Neural progenitor cell (in vitro differentiated cells): ENCODE measurements around the gene TLCD3A. TPM values are rescaled to one million over a fixed set of nuclear protein-coding genes. Genes with fewer than 3 reads are reported as not detected.

ENCODE experiments used
- DNase-seq: peaks from one replicate; pipeline ENCODE4 v3.0.0-alpha.2; 2016; ENCODE audit warnings: low spot score
- H2AFZ ChIP-seq: fragments of 200-600 bp; sonication (generic); replicated peaks from 2 replicates; pipeline ENCODE4 v1.6.1; 2016; ENCODE audit warnings: antibody characterized with exemption
- H3F3A ChIP-seq: fragments of 200-600 bp; sonication (generic); 2 replicates; pipeline ENCODE4 v1.6.1; 2016; ENCODE audit warnings: antibody characterized with exemption, low read depth
- H3K27ac ChIP-seq: fragments of 200-600 bp; sonication (generic); 2 replicates; pipeline ENCODE4 v1.5.1; 2016; ENCODE audit warnings: mild to moderate bottlenecking
- H3K27me3 ChIP-seq: fragments of 200-600 bp; sonication (generic); 2 replicates; pipeline ENCODE4 v1.6.1; 2016; ENCODE audit warnings: mild to moderate bottlenecking, moderate library complexity
- H3K36me3 ChIP-seq: fragments of 200-600 bp; sonication (generic); 2 replicates; pipeline ENCODE4 v1.5.1; 2016
- H3K4me1 ChIP-seq: fragments of 200-600 bp; sonication (generic); 2 replicates; pipeline ENCODE4 v1.6.1; 2016; ENCODE audit warnings: mixed run types
- H3K4me2 ChIP-seq: fragments of 200-600 bp; sonication (generic); 2 replicates; pipeline ENCODE4 v1.6.1; 2016
- H3K4me3 ChIP-seq: fragments of 200-600 bp; sonication (generic); 2 replicates; pipeline ENCODE4 v1.5.1; 2016
- H3K79me2 ChIP-seq: fragments of 200-600 bp; sonication (generic); 2 replicates; pipeline ENCODE4 v1.6.1; 2016; ENCODE audit warnings: low read depth
- H3K9ac ChIP-seq: fragments of 200-600 bp; sonication (generic); 2 replicates; pipeline ENCODE4 v1.6.1; 2016
- H3K9me3 ChIP-seq: fragments of 200-600 bp; sonication (generic); 2 replicates; pipeline ENCODE4 v1.5.1; 2016; ENCODE audit warnings: low read depth
- H4K20me1 ChIP-seq: fragments of 200-600 bp; sonication (generic); 2 replicates; pipeline ENCODE4 v1.6.1; 2016; ENCODE audit warnings: low read depth
- H3K27ac Mint-ChIP-seq: 3 replicates; pipeline ENCODE4 v1.8.0; 2021; ENCODE audit warnings: mixed read lengths
- H3K27me3 Mint-ChIP-seq: 2 replicates; pipeline ENCODE4 v1.8.0; 2022; ENCODE audit warnings: low read depth, mild to moderate bottlenecking, inconsistent platforms, moderate library complexity, mixed read lengths; ENCODE audit not compliant: insufficient read depth
- H3K36me3 Mint-ChIP-seq: 3 replicates; pipeline ENCODE4 v1.8.0; 2021; ENCODE audit warnings: mixed read lengths
- H3K4me1 Mint-ChIP-seq: 3 replicates; pipeline ENCODE4 v1.8.0; 2021; ENCODE audit warnings: mixed read lengths
- H3K4me3 Mint-ChIP-seq: 3 replicates; pipeline ENCODE4 v1.8.0; 2021; ENCODE audit warnings: mild to moderate bottlenecking, moderate library complexity, mixed read lengths
- H3K9me3 Mint-ChIP-seq: 3 replicates; pipeline ENCODE4 v1.8.0; 2020; ENCODE audit warnings: mixed read lengths
- CTCF ChIP-seq: fragments of 200-600 bp; sonication (generic); IDR thresholded peaks from 2 replicates; pipeline ENCODE4 v1.5.1; 2017; ENCODE audit warnings: antibody characterized with exemption, mild to moderate bottlenecking
- EZH2 ChIP-seq: fragments of 200-600 bp; sonication (generic); IDR thresholded peaks from 2 replicates; pipeline ENCODE4 v1.6.1; 2017; ENCODE audit warnings: antibody characterized with exemption, mild to moderate bottlenecking, moderate library complexity
- EZH2phosphoT487 ChIP-seq: fragments of 200-600 bp; sonication (generic); IDR thresholded peaks from 2 replicates; pipeline ENCODE4 v1.6.1; 2017; ENCODE audit warnings: antibody characterized with exemption
- total RNA-seq: library from RNA; depleted of rRNA; stranded (reverse); fragments of >200 nt; gene quantifications from 2 replicates; pipeline ENCODE4 v1.2.3, GENCODE V29; 2015; ENCODE audit warnings: low replicate concordance

TLCD3A gene
- total RNA-seq, 1 donor from 2014 or later, result 13.4 TPM

DNA sequence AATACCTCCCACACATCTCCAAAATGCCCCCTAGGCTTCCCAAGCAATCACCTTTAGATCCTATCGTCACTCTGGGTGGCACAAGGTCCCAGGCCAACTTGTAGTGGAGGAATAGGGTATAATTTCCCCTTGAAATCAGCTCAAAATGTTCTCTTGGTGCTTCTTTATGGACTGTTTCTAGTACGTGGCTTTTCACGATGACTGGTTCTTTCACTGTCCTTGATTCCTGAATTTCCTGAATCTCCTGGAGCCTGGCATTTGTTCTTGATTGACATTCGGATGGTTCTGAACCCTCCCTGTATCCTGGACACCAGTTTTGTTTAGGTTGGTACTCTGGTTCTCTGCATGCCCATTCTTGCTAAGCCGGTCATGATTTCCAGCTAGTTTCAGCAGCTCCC, 10.9 kb upstream of the TLCD3A start:
- H3K27me3 Mint-ChIP-seq, result peaks cover 2% of the 10 kb centered on the region
- Histone ChIP-seq H3K4me2 (no peak overlapping the region), H3F3A (peaks cover 24% of the 10 kb centered on the region), H3K4me1 (peaks cover 10% of the 10 kb centered on the region), H2AFZ (no peak overlapping the region), H3K27me3 (no peaks in the 10 kb centered on the region), H3K4me3 (no peak overlapping the region), H3K27ac (no peak overlapping the region), H3K36me3 (no peaks in the 10 kb centered on the region), H3K9me3 (no peaks in the 10 kb centered on the region), H3K79me2 (no peaks in the 10 kb centered on the region), H4K20me1 (no peaks in the 10 kb centered on the region), H3K9ac (no peak overlapping the region)
- H3K36me3 Mint-ChIP-seq, result no peaks in the 10 kb centered on the region
- TF ChIP-seq EZH2phosphoT487 (no peak), CTCF (no peak), EZH2 (no peak)
- no peaks in the 10 kb centered on the region for H3K9me3 Mint-ChIP-seq
- H3K4me3 Mint-ChIP-seq, result no peak overlapping the region
- no peak for DNase-seq
- H3K4me1 Mint-ChIP-seq, result peaks cover 10% of the 10 kb centered on the region
- H3K27ac Mint-ChIP-seq, result no peak overlapping the region

- Histone ChIP-seq H4K20me1 (no peaks in the 10 kb centered on the region), H3K9me3 (no peaks in the 10 kb centered on the region), H3F3A (peaks cover 32% of the 10 kb centered on the region), H3K27me3 (no peaks in the 10 kb centered on the region), H3K4me2 (no peak overlapping the region), H3K4me3 (no peak overlapping the region), H3K36me3 (no peaks in the 10 kb centered on the region), H3K4me1 (peaks cover 14% of the 10 kb centered on the region), H3K9ac (no peak overlapping the region), H3K79me2 (no peaks in the 10 kb centered on the region), H3K27ac (no peak overlapping the region), H2AFZ (no peak overlapping the region)
- H3K9me3 Mint-ChIP-seq, result no peaks in the 10 kb centered on the region
- peaks cover 2% of the 10 kb centered on the region for H3K36me3 Mint-ChIP-seq
- TF ChIP-seq EZH2, result no peak
- TF ChIP-seq EZH2phosphoT487, result no peak
- no peak for TF ChIP-seq CTCF
- no peak overlapping the region for H3K4me3 Mint-ChIP-seq
- no peaks in the 10 kb centered on the region for H3K27me3 Mint-ChIP-seq
- peaks cover 6% of the 10 kb centered on the region for H3K4me1 Mint-ChIP-seq
- H3K27ac Mint-ChIP-seq, result no peak overlapping the region
- DNase-seq, result no peak
These were observed 7.3 kb upstream of the TLCD3A start for GRCh38 chr17:725084-725483.

GRCh38 chr17:725746-726145, 6.7 kb upstream of the TLCD3A start:
- H3K4me1 Mint-ChIP-seq, result peaks cover 10% of the 10 kb centered on the region
- no peak overlapping the region for H3K9ac ChIP-seq

More at GRCh38 chr17:725746-726145, 6.7 kb upstream of the TLCD3A start:
- no peak overlapping the region for H3K27ac Mint-ChIP-seq
- Histone ChIP-seq H3K36me3 (no peaks in the 10 kb centered on the region), H3K4me3 (peak overlapping the region; percentile 4), H3K79me2 (peaks cover 4% of the 10 kb centered on the region), H2AFZ (no peak overlapping the region), H3K27ac (no peak overlapping the region), H3K4me1 (peaks cover 14% of the 10 kb centered on the region), H3K9me3 (no peaks in the 10 kb centered on the region), H3K27me3 (no peaks in the 10 kb centered on the region), H3K4me2 (peak overlapping the region; percentile 61), H3F3A (peaks cover 35% of the 10 kb centered on the region), H4K20me1 (no peaks in the 10 kb centered on the region)
- TF ChIP-seq EZH2 (no peak), EZH2phosphoT487 (no peak), CTCF (no peak)
- no peak for DNase-seq
- H3K27me3 Mint-ChIP-seq, result peaks cover 3% of the 10 kb centered on the region
- peaks cover 2% of the 10 kb centered on the region for H3K36me3 Mint-ChIP-seq
- H3K4me3 Mint-ChIP-seq, result no peak overlapping the region
- no peaks in the 10 kb centered on the region for H3K9me3 Mint-ChIP-seq
